ENCODE measurements around the gene CCL4L2.
"Not testable (repeated sequence)": the region's sequence is repeated elsewhere in the genome, so short reads cannot be mapped to it uniquely, and the experiment has no call there.

DNA sequence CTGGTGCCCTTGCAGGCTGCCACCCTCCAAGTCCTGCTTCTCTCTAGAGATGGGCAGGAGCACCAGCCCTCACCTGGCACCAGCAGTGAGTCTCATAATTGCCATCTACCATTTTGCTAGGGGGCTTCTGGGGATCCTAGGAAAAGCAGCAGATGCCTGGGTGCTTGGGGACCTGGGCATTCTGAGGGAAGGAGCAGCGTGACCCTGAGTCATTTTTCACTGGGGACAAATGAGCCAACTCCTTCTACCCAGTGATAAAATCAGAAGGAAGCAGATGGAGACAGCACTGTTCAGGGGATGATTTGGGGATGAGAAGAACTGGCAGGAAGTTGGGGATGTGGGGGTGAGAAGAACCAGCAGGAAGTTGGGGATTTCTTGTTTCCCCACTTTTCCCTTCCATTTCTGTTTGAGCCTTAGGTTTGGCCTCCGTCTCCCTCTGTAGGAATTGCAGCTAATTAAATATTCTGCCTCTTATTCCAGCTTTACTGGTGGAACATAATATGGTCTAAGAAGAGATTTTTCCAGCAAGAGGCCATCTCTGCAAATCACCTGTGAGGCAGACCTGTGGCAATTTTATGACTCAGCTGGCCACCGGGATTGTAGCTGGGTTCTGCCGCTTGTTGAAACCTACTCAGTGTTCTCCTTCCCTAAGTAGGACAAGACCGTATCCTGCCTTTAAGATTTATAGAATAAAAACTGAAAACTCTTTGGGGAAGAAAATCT, 22.8 kb upstream of the CCL4L2 start:
- not testable (repeated sequence) for TF ChIP-seq CTCF (IDR thresholded peaks at IDR 0.05; ENCODE audit: low read length); EZH2 (IDR thresholded peaks at IDR 0.05; ENCODE audit: borderline replicate concordance, low read length)
